ENCODE data around the gene FOS.
"Not testable (repeated sequence)": the region's sequence is repeated elsewhere in the genome, so short reads cannot be mapped to it uniquely, and the experiment has no call there.

FOS gene

DNA sequence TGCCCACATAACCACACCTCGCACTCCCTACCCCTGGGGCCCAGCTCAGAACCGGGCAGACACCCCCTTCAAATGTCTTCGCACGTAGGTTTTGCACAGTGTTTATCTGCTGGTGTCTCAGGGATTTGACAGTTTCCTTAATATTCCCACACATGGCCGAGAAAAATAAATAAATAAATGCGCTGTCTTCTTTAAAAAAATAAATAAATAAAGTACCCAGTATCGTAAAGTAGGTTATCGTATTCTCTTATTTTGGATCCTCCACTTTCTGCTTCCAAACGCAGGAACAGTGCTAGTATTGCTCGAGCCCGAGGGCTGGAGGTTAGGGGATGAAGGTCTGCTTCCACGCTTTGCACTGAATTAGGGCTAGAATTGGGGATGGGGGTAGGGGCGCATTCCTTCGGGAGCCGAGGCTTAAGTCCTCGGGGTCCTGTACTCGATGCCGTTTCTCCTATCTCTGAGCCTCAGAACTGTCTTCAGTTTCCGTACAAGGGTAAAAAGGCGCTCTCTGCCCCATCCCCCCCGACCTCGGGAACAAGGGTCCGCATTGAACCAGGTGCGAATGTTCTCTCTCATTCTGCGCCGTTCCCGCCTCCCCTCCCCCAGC, 710 bp upstream of the FOS start:
- no peak for DNase-seq

DNA sequence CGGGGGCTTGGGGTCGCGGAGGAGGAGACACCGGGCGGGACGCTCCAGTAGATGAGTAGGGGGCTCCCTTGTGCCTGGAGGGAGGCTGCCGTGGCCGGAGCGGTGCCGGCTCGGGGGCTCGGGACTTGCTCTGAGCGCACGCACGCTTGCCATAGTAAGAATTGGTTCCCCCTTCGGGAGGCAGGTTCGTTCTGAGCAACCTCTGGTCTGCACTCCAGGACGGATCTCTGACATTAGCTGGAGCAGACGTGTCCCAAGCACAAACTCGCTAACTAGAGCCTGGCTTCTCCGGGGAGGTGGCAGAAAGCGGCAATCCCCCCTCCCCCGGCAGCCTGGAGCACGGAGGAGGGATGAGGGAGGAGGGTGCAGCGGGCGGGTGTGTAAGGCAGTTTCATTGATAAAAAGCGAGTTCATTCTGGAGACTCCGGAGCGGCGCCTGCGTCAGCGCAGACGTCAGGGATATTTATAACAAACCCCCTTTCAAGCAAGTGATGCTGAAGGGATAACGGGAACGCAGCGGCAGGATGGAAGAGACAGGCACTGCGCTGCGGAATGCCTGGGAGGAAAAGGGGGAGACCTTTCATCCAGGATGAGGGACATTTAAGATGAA, 630 bp downstream of the FOS start:
- peak; percentile 62 to 65 for DNase-seq

DNA sequence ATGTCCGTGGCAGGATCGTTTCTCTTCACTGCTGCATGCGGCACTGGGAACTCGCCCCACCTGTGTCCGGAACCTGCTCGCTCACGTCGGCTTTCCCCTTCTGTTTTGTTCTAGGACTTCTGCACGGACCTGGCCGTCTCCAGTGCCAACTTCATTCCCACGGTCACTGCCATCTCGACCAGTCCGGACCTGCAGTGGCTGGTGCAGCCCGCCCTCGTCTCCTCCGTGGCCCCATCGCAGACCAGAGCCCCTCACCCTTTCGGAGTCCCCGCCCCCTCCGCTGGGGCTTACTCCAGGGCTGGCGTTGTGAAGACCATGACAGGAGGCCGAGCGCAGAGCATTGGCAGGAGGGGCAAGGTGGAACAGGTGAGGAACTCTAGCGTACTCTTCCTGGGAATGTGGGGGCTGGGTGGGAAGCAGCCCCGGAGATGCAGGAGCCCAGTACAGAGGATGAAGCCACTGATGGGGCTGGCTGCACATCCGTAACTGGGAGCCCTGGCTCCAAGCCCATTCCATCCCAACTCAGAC, 1.2 kb downstream of the FOS start:
- no peak for DNase-seq

DNA sequence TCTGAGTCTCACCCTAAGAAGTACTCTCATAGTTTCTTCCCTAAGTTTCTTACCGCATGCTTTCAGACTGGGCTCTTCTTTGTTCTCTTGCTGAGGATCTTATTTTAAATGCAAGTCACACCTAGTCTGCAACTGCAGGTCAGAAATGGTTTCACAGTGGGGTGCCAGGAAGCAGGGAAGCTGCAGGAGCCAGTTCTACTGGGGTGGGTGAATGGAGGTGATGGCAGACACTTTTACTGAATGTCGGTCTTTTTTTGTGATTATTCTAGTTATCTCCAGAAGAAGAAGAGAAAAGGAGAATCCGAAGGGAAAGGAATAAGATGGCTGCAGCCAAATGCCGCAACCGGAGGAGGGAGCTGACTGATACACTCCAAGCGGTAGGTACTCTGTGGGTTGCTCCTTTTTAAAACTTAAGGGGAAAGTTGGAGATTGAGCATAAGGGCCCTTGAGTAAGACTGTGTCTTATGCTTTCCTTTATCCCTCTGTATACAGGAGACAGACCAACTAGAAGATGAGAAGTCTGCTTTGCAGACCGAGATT, 1.7 kb downstream of the FOS start:
- DNase-seq: no peak

DNA sequence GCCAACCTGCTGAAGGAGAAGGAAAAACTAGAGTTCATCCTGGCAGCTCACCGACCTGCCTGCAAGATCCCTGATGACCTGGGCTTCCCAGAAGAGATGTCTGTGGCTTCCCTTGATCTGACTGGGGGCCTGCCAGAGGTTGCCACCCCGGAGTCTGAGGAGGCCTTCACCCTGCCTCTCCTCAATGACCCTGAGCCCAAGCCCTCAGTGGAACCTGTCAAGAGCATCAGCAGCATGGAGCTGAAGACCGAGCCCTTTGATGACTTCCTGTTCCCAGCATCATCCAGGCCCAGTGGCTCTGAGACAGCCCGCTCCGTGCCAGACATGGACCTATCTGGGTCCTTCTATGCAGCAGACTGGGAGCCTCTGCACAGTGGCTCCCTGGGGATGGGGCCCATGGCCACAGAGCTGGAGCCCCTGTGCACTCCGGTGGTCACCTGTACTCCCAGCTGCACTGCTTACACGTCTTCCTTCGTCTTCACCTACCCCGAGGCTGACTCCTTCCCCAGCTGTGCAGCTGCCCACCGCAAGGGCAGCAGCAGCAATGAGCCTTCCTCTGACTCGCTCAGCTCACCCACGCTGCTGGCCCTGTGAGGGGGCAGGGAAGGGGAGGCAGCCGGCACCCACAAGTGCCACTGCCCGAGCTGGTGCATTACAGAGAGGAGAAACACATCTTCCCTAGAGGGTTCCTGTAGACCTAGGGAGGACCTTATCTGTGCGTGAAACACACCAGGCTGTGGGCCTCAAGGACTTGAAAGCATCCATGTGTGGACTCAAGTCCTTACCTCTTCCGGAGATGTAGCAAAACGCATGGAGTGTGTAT, 2.4 kb downstream of the FOS start:
- DNase-seq: no peak

DNA sequence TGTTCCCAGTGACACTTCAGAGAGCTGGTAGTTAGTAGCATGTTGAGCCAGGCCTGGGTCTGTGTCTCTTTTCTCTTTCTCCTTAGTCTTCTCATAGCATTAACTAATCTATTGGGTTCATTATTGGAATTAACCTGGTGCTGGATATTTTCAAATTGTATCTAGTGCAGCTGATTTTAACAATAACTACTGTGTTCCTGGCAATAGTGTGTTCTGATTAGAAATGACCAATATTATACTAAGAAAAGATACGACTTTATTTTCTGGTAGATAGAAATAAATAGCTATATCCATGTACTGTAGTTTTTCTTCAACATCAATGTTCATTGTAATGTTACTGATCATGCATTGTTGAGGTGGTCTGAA, 3.0 kb downstream of the FOS start:
- DNase-seq: no peak

DNA sequence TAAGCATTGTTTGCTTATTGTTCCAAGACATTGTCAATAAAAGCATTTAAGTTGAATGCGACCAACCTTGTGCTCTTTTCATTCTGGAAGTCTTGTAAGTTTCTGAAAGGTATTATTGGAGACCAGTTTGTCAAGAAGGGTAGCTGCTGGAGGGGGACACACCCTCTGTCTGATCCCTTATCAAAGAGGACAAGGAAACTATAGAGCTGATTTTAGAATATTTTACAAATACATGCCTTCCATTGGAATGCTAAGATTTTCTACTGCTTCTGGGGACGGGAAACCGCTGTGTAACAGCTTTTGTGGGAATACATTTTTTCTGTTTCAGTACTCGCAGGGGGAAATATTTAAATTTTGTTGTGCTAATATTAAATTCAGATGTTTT, 3.5 kb downstream of the FOS start:
- DNase-seq: no peak

DNA sequence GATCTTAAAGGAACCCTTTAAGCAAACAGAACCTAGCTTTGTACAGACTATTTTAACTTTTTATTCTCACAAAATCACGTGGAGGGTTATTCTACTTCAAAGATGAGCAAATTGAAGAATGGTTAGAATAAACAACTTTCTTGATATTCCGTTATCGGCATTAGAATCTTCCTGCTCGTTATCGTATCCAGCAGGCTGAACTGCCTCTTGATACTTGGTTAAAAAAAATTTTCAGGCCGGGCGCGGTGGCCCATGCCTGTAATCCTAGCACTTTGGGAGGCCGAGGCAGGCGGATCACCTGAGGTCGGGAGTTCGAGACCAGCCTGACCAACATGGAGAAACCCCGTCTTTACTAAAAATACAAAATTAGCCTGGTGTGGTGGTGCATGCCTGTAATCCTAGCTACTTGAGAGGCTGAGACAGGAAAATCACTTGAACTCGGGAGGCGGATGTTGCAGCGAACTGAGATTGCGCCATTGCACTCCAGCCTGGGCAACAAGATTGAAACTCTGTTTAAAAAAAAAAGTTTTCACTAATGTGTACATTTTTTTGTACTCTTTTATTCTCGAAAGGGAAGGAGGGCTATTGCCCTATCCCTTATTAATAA, 4.0 kb downstream of the FOS start:
- not testable (repeated sequence) for DNase-seq

DNA sequence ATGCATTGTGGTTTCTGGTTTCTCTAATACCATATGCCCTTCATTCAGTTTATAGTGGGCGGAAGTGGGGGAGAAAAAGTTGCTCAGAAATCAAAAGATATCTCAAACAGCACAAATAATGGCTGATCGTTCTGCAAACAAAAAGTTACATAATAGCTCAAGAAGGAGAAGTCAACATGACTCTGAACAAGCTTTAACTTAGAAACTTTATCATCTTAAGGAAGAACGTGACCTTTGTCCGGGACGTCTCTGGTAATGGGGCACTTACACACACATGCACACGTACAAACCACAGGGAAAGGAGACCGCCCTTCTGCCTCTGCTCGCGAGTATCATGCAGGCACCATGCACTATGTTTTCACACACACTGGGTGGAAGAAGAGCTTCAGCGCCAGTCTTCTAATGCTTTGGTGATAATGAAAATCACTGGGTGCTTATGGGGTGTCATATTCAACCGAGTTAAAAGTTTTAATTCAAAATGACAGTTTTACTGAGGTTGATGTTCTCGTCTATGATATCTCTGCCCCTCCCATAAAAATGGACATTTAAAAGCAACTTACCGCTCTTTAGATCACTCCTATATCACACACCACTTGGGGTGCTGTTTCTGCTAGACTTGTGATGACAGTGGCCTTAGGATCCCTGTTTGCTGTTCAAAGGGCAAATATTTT, 4.7 kb downstream of the FOS start:
- DNase-seq: no peak

DNA sequence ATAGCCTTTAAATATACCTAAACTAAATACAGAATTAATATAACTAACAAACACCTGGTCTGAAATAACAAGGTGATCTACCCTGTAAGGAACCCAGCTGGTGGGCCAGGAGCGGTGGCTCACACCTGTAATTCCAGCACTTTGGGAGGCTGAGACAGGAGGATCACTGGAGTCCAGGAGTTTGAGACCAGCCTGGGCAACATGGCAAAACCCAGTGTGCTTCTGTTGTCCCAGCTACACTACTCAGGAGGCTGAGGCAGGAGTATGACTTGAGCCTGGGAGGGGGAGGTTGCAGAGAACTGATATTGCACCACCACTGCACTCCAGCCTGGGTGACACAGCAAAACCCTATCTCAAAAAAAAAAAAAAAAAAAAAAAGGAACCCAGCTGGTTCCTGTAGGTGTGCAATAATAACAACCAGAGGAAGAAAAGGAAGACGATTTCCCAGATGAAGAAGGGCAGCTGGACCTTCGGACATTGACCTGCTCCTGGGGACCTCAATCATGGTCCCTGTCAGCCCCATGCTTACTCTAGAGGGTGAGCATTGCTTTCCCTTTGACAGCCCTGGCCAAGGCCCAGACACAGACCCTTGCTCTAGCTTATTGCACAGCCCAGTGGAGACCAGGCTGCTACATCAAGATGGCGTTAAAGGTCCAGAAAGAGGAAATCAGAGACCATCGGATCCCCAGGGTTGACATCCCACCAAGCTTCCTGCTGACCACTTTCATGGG, 5.4 kb downstream of the FOS start:
- no peak for DNase-seq

DNA sequence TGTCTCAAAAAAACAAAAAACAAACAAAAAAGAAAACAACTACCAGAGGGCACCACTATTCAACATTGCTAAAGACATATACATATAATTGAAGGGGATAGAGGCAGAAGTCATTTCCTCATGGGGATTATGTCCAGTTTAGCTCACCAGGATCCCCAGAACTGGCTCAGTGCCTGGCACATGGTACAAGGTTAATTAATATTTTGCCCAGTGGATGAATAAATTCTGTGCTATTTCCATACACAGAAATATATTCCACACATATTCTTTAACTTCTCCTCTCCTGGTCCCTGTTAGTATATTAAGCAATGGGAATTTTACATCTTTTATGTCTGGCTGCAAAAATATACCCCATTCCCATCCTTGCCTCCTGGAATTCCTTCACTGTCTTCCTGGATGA, 6.7 kb downstream of the FOS start:
- DNase-seq: no peak

DNA sequence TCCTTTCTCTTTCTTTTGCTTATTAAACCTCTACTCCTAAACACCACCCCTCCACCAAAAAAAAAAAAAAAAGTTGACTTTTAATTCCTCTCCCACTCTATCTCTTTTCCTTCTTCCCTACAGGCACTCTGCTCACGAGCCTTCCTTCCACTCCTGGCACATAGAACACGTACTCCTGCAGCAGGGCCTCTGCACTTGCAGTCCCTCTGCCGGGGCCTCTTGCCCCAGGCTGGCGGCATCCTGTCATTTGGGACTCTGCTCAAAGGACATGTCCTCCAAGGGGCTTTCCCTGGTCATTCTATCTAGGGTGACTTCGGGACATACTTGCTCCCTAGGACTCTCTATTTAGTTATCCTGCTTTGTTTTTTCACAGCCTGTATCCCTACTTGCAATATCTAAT, 7.7 kb downstream of the FOS start:
- DNase-seq: no peak

DNA sequence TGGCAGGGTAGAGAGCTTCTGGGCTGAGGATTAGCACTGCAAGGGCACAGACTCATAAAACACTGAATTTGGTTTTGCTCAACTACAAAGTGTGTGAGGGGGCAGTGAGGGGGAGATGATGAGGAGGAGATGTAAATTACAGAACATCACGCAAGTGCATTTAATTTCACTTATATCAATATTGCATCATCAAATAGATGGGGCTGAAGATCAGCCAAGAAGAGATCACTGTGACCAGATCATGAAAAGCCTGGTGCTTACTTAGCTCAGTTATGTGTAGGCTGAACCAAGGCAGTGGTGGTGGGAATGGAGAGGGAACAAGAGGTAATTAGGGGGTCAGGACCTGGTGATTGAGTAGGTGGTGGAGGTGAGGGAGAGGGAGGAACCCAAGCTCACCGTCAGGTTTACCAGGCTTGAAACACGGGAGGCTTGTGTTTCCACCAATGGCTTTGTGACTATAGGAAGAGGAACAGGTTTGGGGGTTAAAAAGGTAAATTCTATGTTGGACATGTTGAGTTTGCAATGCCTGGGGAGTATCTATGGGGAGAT, 11.3 kb downstream of the FOS start:
- DNase-seq: no peak

DNA sequence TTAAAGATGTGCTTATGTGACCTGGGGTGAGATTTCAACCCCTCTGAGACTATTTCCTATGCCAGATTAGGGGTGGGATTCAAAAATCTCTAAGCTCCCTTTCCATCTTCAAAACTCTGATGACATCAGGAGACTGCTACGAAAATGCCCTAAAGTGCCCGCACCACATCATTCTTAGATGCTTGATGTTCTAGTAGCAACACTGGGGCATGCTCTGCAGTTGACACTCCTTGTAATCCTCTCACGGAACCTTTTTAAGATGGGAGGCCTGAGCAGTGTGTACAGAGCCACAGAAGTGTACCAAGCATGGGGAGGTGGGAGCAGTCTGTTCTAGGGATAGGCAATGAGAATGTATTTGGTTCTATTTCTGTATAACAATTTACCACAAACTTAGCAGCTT, 12.2 kb downstream of the FOS start:
- no peak for DNase-seq

DNA sequence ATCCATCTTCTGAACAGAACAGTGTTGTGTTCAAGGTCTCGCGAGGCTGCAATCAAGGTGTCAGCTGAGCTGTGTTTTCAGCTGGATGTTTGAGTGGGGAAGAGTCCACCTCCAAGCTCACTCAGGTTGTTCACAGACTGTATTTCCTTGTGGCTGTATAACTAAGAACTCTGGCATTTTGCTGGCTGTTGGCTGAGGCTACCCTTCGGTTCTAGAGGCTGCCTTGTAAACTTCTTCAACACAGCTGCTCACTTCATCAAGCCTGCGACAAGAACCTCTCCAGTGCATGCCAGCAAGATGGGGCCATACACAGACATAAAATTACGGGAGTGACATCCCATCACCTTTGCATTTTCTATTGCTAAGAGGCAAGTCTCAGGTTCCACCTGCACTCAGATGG, 12.7 kb downstream of the FOS start:
- no peak for DNase-seq

DNA sequence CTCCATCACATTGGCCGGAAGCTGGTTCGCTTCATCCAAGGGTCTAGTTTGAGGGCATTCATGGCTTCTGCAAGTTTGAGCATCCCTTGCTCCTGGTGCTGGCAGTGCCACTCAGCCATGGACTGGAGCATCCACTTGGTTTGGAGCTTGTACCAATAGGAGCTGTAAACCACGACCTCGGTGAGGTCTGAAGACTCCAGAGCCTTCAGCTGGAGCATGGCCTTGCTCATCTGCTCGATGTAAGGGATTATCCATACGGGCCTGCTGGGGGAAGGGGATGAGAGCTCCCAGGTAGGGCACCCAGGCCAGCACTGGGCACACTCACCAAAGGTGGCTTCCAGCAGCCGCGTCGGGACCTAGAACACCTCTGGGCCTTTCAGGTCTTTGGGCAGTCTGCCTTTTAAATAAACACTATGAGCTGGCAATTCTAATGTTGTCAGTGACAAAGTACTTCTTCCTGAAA, 13.5 kb downstream of the FOS start:
- DNase-seq: no peak

DNA sequence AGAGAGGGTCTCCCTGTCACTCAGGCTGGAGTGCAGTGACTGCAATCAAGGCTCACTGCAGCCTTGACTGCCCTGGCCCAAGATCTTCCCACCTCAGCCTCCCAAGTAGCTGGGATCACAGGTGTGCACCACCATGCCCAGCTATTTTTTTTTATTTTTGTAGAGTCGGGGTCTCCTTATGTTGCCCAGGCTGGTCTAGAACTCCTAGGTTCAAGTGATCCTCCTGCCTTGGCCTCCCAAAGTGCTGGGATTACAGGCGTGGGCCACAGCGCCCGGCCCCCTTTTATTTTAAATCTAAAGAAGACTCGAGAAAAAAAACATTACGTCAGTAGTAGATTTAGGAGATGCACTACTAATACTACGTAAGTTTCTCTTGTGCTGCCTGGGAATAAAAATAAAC, 14.3 kb downstream of the FOS start:
- no peak for DNase-seq

DNA sequence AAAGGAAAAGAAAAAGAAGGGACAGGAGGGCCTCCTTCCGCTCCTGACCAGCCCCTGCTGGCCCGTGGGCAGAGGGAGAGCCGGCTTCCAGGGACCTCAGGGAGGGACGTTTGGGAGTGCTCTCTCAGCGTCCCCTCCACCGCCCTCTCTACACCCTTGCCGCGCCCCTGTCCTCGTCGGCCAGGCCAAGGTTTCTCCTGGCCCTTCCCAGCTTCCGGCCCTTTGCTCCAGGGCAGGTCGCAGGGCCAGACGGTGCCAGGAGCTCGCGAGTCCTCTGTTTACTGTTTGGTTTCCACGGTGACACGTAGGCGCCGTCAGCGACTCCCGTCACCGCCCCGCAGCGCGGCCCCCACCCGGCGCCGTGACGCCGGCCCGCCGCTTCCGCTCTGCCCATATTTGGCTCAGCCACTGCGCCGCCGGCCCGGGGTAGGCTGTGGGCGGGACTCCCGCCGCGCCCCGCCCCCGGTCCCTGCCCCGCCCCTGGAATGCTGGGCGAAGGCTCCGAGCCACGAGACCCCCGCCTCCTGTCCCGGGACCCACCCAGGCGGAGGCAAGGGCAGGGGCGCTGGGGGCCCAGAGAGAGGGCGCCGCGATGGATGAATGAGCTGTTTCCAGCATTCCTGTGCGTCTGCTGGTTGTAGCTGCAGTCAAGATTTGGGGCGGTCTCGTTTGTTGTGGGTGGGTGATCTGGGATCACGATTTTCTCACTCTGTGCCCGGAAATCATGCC, 15.5 kb downstream of the FOS start:
- peak; percentile 94 to 95 for DNase-seq

DNA sequence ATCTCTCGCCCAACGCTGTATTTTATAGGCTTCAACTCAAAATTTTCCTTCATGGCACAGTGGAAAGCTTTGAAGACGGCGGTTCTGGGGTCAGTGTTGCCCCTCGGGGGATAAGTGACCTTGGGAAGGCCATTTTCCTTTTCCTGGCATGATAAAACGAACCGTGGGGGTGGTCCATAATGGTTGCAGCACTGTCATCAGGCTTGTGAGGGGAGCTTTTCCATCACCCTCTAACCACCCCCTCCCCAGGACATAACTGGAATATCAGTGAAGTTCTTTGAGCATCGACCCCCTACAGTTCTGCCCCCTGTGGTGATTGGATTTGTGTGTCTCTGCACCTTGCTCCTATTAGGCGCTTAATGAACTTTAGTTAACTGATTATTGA, 16.0 kb downstream of the FOS start:
- no peak for DNase-seq

DNA sequence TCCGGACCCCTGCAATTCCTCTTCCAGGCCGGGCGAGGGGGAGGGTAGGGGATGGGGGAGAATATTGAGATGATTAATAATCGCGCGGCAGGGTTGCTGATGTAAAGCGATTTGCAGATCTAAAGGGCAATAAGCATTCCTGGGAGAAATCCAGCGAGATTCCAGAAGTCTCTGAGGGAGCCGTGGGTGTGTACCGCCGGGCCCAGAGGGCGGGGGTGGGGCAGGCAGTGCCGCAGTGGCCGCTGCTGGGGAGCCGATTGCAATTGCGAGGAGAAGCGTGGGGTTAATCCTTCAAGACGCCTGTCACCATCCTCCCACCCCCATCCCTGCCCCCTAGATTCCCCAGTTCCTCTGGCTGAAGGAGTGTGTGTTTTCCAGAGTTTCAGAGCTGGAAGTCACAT, 16.4 kb downstream of the FOS start:
- DNase-seq: peak in 1 of 2 donors; percentile 41
